ENCODE measurements around the gene CELF2. TPM values are rescaled to one million over a fixed set of nuclear protein-coding genes. Genes with fewer than 3 reads are reported as not detected.

The CELF2 gene
- total RNA-seq, 1 donor from 2014 or later: 54.3 TPM

DNA sequence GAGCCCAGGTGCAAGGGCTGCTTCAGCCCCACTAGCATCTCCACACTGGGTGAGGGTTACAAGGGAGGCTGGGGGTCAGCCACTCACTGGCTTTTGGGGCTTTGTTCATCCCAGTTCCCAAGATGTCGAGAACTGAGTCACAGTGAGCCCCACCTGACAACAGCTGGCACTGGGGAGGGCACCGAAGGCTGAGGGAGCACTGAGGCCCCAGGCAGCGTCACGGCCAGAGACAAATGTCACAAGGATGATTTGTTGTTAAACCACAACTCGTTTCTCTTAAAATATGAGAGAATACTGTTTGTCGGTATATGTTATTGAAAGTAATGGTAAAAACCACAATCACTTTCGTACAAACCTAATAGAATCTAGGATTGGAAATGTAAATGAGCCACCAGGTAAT, 219.9 kb downstream of the CELF2 start:
- Histone ChIP-seq H3K27ac (no peak overlapping the region), H3K27me3 (no peaks in the 10 kb centered on the region), H3K36me3 (no peaks in the 10 kb centered on the region), H3K9me3 (no peaks in the 10 kb centered on the region), H3K4me1 (peaks cover 16% of the 10 kb centered on the region), H3K4me3 (no peak overlapping the region)
- intact Hi-C loops (cut with DNase I): no loop called here
- DNase-seq (ENCODE audit: extremely low spot score in 2 of 2): no peak
- TF ChIP-seq POLR2AphosphoS5 (IDR thresholded peaks at IDR 0.05; ENCODE audit: insufficient read depth in 1 of 2, low read depth in 1 of 2) (no peak), POLR2A (IDR thresholded peaks at IDR 0.05) (no peak)
- TF ChIP-seq, protein P1, sequence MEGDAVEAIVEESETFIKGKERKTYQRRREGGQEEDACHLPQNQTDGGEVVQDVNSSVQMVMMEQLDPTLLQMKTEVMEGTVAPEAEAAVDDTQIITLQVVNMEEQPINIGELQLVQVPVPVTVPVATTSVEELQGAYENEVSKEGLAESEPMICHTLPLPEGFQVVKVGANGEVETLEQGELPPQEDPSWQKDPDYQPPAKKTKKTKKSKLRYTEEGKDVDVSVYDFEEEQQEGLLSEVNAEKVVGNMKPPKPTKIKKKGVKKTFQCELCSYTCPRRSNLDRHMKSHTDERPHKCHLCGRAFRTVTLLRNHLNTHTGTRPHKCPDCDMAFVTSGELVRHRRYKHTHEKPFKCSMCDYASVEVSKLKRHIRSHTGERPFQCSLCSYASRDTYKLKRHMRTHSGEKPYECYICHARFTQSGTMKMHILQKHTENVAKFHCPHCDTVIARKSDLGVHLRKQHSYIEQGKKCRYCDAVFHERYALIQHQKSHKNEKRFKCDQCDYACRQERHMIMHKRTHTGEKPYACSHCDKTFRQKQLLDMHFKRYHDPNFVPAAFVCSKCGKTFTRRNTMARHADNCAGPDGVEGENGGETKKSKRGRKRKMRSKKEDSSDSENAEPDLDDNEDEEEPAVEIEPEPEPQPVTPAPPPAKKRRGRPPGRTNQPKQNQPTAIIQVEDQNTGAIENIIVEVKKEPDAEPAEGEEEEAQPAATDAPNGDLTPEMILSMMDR (IDR thresholded peaks at IDR 0.05): no peak

- no peaks in the 10 kb centered on the region for H3K9me3 ChIP-seq
- intact Hi-C loops (cut with DNase I): no loop called here
- peaks cover 21% of the 10 kb centered on the region for H3K4me1 ChIP-seq
- no peak overlapping the region for H3K4me3 ChIP-seq
- H3K27ac ChIP-seq: no peak overlapping the region
- no peak for TF ChIP-seq POLR2AphosphoS5 (IDR thresholded peaks at IDR 0.05; ENCODE audit: insufficient read depth in 1 of 2, low read depth in 1 of 2)
- TF ChIP-seq POLR2A (IDR thresholded peaks at IDR 0.05): no peak
- TF ChIP-seq, protein P1 (IDR thresholded peaks at IDR 0.05): no peak
- DNase-seq (ENCODE audit: extremely low spot score in 2 of 2): no peak
- H3K36me3 ChIP-seq: no peaks in the 10 kb centered on the region
- no peaks in the 10 kb centered on the region for H3K27me3 ChIP-seq
Observed at GRCh38 chr10:11238893-11239292, 221.2 kb downstream of the CELF2 start.

- no peak for TF ChIP-seq POLR2A (IDR thresholded peaks at IDR 0.05)
- TF ChIP-seq POLR2AphosphoS5 (IDR thresholded peaks at IDR 0.05; ENCODE audit: insufficient read depth in 1 of 2, low read depth in 1 of 2): no peak
- TF ChIP-seq, protein P1 (IDR thresholded peaks at IDR 0.05): no peak
- no peaks in the 10 kb centered on the region for H3K27me3 ChIP-seq
- no peak for DNase-seq (ENCODE audit: extremely low spot score in 2 of 2)
- H3K9me3 ChIP-seq: no peaks in the 10 kb centered on the region
- H3K36me3 ChIP-seq: no peaks in the 10 kb centered on the region
- H3K4me3 ChIP-seq: no peak overlapping the region
- intact Hi-C loops (cut with DNase I): no loop called here
- peaks cover 14% of the 10 kb centered on the region for H3K4me1 ChIP-seq
- no peak overlapping the region for H3K27ac ChIP-seq
Observed at GRCh38 chr10:11240641-11241040, 223.0 kb downstream of the CELF2 start.

DNA sequence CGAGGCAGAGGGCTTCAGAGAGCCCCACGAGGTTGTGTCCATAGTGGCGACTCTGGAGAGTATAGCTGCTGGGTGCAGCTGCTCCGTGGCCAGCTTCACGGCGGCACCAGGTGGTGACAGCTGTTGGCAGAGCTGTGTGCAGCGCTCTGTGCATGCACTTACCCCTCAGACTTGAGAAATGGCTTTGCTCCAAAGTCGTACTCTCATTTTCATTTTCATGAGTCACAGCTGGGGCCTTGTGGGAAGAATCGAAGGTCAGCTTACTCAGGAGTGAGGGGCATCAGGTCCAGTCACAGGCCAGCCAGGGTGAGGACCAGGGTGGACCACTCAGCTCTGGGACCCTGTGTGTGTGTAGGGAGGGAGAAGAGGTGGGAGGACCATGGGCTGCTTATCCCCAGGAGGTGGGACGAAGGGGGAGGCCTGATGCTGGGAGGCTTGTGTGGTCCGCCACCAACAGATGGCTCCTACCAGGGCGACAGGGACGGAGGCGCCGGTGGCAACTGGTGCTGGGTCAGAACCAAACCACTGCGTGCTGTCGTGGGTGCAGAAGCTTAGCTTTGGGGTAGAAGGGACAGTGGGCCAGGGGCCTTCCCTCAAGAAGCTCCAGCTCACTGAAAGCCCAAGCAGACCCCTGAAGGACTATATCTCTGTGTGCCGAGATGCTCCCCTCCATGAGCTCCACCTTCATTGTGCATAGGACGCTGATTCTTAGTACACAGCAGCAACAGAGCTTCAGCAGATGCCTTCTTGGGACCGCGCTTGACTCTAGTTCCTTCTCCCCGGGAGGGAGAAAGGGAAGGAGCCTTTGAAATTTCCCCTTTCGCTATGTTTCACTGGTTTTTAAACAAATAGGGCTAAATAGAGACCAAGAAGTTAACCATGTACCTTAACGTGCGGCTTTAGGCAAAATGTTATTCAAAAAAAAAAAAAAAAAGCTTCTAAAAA, 225.0 kb downstream of the CELF2 start:
- Histone ChIP-seq H3K4me3 (no peak overlapping the region), H3K9me3 (no peaks in the 10 kb centered on the region), H3K4me1 (peaks cover 14% of the 10 kb centered on the region), H3K36me3 (no peaks in the 10 kb centered on the region), H3K27ac (no peak overlapping the region), H3K27me3 (no peaks in the 10 kb centered on the region)
- no peak for TF ChIP-seq POLR2A (IDR thresholded peaks at IDR 0.05)
- TF ChIP-seq, protein P1 (IDR thresholded peaks at IDR 0.05): no peak
- no peak for TF ChIP-seq POLR2AphosphoS5 (IDR thresholded peaks at IDR 0.05; ENCODE audit: insufficient read depth in 1 of 2, low read depth in 1 of 2)
- DNase-seq (ENCODE audit: extremely low spot score in 2 of 2): no peak
- intact Hi-C loops (cut with DNase I): no loop called here

Data from vagina (tissue), 2 donors.